Activated CD8-positive, alpha-beta memory T cell treated with anti-CD3 and anti-CD28 coated beads, Interleukin-2, amount 50 U/mL, for 24 hours (primary cell): Measurements from ENCODE around the gene ATF7IP2.
"Not testable (repeated sequence)": the region's sequence is repeated elsewhere in the genome, so short reads cannot be mapped to it uniquely, and the experiment has no call there.

ENCODE experiments used
- DNase-seq: peaks from one replicate; pipeline ENCODE4 v3.0.0-alpha.2; 2020; ENCODE audit errors: extremely low read depth

ATF7IP2 gene, protein sequence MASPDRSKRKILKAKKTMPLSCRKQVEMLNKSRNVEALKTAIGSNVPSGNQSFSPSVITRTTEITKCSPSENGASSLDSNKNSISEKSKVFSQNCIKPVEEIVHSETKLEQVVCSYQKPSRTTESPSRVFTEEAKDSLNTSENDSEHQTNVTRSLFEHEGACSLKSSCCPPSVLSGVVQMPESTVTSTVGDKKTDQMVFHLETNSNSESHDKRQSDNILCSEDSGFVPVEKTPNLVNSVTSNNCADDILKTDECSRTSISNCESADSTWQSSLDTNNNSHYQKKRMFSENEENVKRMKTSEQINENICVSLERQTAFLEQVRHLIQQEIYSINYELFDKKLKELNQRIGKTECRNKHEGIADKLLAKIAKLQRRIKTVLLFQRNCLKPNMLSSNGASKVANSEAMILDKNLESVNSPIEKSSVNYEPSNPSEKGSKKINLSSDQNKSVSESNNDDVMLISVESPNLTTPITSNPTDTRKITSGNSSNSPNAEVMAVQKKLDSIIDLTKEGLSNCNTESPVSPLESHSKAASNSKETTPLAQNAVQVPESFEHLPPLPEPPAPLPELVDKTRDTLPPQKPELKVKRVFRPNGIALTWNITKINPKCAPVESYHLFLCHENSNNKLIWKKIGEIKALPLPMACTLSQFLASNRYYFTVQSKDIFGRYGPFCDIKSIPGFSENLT

DNA sequence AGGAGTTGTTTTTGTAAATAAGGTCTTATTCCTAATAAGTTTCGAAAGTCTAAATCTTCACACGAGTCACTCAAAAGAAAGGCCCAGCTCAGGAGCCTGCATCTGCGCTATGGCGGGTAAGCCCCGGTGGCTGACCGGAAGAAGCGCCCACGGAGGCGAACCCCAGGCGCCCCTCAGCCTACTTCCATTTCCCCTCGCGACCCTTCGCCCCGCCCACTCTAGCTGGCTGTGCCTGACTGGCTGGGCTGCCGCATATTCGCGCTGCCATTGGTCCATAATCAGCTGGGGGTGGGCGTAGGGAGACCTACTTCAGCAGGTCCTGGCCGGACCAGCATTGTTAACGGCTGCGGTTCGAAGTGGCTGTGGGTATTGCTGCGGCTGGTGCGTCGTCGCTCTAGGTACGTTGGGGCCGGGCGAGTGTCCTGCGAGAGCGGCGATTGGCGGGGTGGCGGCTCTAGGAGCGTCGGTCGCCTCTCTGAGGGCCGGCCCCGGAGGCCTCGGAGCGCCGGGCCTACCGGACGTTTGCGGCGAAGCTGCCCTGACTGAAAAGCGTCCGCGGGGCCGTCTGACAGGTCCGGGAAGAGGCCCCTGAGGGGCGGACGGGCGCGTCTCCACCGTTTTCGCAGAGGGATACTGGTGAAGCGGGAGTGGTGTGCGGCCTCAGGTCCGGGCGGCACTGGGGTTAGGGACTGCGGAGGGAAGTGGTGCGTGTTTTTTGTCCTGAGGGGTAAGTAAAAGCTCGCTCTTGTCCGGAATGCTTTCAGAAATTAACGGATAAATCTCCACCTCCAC, at the start of gene ATF7IP2:
ATF7IP2 (plus strand) TSS at position 337 of the 792 bp plus-strand sequence. CDS start 44,560 bp downstream, outside the sequence.
- DNase-seq, result peak; percentile 80

DNA sequence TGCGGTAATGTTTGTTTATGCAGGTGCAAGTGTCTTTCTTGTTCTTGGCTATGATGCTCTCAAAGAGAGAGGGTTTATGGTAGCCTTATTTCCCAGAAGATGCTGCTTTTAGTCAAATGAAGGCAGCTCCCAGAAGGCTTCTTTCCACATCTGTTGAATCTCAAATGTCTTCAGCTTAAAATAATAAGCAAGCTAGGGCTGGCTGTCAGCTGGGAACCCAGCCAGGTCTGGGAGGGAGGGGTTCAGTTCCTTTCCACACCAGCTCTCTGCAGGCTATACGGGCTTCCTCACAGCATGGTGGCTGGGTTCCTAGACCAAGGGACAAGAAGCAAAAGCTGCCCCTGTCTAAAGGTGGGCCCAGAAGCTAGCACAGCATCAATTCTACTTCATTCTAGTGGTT, 47.4 kb upstream of the ATF7IP2 start:
- no peak for DNase-seq

DNA sequence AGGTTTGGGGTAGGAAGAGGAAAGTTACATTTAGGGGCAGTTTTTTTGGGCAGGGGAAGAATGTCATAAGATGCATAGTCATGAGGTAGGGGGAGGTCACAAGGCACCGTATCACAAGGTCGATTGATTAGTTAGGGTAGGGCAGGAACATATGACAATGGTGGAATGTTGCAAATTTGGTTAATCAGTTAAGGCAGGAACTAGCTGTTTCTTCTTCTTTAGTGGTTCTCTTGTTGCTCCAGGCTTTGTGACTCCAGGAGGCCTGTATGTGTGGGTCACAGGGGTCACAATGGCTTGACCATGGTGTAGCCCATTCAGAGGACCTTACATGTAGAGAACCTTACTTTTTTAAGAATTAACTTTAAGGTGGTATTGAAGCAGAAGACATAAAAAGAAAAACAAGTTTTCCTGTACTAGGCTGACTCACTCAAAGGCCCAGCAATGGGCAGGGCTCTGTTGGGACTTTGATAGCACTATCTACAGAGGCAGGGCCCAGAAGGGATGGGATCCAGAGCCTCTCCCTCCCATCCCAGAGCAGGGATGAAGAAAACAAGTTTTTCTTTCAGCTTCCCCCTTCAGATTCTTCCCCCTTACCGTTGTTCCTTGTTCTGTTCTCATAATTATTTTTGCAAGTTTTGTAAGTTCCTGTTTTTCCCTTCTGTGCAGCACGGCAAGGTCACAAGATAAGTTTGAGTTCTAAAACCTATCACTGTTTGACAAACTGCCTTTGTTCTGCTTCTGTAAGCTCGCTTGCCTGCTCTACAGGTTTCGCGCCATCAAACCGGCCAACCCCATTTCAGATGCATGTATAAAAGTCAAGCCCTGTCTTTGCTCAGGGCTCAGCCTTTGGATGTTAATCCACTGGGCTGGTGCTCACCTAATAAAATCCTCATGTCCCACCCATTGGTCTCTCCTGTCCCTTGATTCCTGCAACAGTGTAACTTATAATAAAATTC, 45.8 kb upstream of the ATF7IP2 start:
- DNase-seq, result no peak

DNA sequence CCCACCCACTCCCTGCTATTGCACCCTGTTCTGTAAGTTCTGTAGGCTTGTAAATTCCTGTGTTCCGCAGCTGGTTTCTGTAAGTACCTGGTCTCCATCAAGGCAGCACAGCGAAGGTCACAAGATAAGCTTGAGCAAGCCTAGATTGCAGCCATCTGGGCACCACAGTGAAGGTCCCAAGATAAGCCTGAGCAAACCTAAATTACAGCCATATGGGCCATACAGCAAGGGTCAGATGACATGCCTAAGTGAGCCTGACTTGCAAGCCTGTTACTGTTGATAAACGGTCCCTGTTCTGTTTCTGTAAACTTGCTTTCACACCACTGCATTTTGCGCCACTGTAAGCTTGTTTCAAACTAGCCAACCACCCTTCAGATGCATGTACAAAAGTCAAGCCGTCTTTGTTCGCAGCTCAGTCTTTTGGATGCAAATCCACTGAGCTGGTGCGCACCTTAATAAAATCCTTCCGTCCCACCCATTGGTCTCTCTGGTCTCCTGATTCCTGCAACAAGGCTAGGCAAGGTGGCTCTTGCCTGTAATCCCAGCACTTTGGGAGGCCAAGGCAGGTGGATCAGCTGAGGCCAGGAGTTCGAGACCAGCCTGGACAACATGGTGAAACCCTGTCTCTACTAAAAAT, 42.6 kb upstream of the ATF7IP2 start:
- no peak for DNase-seq

DNA sequence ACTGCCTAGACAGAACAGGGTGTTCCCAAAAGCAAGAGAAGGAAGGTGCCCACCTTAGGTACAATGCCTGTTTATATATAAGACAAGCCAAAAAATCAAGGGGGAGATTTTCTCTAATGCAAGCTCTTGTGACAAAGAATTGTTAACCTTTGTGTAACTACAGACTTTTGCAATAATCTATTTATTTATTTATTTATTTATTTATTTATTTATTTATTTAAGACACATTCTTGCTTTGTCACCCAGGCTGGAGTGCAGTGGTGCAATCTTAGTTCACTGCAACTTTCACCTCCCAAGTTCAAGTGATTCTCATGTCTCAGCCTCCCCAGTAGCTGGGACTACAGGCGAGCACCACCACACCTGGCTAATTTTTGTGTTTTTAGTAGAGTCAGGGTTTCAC, 41.2 kb upstream of the ATF7IP2 start:
- DNase-seq, result not testable (repeated sequence)

DNA sequence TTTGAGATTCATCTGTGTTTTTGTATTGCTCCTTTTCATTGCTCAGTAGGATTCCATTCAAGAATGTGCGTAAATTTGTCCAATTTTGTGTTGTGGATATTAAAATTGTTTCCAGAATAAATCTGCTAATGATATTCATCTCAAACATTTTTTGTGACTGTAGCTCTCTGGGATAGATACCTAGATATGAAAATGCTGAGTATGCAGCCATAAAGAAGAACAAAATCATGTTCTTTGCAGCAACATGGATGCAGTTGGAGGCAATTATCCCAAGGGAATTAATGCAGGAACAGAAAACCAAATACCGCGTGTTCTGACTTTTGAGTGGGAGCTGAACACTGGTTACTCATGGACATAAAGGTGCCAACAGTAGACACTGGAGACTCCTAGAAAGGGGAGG, 40.2 kb upstream of the ATF7IP2 start:
- no peak for DNase-seq

DNA sequence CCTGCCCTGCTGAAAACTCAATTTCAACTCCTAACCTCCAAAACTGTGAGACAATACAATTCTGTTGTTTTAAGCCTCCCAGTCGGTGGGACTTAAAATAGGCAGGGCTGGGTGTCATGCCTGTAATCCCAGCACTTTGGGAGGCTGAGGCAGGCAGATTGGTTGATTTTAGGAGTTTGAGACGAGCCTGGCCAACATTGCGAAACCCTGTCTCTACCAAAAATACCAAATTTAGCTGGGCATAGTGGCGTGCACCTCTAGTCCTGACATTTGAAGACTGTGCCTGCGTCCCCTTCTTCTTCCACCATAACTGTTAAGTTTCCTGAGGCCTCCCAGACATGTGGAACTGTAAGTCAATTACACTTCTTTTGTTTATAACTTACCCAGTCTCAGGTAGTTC, 36.0 kb upstream of the ATF7IP2 start:
- no peak for DNase-seq

DNA sequence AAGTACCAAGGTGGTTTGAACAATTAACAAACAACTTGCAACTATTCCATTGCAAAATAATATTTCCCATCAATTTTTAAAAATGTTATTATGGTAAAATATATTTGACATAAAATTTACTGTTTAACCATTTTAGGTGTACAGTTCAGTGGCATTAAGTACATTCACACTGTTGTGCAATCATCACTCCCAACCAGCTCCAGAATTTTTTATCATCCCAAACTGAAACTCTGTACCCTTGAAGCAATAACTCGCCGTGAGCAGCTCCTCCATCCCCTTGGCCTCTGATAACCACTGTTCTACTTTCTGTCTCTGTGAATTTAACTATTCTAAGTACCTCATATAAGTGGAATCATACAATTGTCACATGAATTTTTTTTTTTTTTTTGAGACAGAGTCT, 33.6 kb upstream of the ATF7IP2 start:
- DNase-seq, result no peak

DNA sequence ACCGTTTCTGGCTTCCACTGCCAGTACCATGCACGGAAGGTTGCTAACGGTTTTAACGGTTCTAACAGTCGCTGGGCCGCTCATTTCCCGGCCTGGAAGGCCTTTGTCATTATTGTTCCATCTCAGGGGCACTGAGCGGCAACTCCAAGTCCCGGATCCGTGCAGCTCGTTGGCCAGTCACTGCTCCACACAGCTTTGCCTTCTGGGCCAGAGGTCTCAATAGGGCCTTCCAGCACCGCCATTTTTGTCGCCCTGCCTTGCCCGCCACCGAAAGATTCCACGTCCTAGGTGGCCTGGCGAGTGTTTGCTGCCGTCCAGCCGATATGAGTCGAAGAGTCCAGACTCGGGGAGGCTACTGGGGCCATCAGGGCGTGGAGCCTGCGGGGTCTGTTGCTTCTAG, 30.3 kb upstream of the ATF7IP2 start:
- no peak for DNase-seq

DNA sequence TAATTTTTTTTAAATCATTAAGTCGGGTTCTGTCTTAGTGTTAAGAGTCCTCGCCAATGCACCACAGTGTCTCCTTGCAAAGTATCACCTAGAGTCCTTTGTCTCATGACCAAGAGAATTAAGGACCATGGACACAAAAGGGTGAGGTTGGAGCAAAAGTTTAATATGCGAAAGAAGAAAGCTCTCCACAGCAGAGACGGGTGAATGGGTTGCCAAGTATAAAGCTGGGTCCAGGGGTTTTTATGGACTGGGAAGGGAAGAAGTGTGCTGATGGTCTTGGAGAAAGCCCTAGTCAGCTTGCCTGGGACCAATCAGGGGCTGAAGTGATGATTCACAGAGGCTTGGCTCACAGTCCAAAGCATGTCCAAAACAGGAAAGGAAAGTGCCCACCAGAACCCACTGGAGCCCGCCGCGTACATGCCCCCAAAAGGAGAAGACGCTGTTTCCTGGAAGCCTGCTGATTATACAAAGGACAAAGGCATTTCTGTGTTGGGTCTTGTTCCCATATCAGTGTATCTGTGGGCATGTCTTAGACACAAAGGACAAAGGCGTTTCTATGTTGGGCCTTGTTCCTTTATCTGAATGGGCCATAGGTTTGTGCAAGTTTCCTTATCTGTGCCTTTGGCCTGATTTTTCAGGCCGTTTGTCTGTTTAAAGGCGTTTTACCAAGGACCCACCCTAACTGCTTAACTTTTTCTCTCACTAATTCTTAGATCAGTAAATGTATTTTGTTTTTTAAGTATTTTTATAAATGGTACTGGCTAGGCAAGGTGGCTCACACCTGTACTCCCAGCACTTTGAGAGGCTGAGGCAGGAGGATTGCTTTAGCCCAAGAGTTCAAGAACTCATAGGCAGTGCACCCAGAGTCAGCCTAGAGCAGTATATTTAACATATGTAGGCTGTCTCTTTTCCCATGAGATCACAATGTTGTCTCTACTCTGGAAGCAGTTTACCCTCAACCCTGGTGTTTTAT, 28.7 kb upstream of the ATF7IP2 start:
- DNase-seq, result no peak

DNA sequence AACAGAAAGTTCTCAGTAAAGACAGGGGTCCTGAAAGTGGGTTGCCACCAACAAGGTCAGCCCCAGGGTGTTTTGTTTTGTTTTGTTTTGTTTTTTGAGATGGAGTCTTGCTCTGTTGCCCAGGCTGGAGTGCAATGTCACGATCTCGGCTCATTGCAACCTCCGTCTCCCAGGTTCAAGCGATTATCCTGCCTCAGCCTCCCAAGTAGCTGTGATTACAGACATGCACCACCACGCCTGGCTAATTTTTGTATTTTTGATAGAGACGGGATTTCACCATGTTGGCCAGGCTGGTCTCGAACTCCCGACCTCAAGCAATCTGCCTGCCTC, 24.1 kb upstream of the ATF7IP2 start:
- DNase-seq, result not testable (repeated sequence)

DNA sequence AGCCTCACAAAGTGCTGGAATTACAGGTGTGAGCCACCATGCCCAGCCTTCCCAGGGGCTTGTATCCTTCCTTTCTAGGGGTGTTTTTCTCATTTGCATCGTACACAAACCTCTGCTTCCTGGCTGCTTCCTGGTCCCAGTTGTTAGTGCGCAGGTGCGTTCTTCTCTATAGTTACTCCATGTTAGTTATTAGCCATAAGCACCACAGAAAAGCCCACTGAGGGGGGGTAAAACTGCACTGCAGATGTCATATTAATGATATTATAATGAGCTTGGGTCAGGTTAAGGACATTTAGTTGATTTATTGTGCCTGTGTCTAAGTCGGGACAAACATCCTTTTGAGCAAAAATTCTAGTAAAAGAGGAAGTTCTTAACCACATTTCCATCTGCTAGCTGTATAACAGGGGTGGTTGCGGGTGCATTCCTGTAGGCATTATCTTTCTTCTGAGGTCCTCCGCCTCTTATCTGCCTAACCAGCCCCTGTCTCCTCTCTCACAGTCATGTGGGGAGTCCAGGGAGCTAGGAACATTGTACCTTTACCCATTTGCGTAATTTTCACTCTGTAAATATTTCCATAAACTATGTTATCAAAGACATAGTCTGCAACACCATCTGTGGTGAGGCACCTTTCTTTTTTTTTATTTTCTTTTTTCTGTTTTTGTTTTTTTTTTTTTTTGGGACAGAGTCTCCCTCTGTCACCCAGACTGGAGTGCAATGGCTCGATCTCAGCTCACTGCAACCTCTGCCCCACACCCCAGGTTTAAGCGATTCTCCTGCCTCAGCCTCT, 23.6 kb upstream of the ATF7IP2 start:
- no peak for DNase-seq

DNA sequence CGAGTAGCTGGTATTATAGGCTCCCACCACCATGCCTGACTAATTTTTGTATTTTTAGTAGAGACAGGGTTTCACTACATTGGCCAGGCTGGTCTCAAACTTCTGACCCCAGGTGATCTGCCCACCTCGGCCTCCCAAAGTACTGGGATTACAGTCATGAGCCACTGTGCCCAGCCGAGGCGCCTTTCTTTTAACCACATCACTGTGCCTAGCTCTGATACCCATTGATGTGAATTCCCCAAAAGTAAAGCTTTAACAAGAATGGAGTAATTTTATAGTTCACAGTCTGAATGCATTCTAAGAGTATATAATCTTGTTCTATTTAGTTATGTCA, 23.0 kb upstream of the ATF7IP2 start:
- DNase-seq, result not testable (repeated sequence)

DNA sequence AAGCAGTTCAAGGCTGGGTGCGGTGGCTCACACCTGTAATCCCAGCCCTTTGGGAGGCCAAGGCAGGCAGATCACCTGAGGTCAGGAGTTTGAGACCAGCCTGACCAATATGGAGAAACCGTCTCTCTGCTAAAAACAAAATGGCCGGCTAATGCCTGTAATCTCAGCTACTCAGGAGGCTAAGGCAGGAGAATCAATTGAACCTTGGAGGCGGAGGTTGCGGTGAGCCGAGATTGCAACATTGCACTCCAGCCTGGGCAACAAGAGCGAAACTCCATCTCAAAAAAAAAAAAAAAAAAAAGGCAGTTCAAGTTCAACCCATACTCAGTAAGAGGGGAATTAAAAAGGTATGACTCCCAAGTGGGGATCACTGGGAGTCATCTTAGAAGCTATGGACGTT, 19.2 kb upstream of the ATF7IP2 start:
- DNase-seq, result not testable (repeated sequence)

DNA sequence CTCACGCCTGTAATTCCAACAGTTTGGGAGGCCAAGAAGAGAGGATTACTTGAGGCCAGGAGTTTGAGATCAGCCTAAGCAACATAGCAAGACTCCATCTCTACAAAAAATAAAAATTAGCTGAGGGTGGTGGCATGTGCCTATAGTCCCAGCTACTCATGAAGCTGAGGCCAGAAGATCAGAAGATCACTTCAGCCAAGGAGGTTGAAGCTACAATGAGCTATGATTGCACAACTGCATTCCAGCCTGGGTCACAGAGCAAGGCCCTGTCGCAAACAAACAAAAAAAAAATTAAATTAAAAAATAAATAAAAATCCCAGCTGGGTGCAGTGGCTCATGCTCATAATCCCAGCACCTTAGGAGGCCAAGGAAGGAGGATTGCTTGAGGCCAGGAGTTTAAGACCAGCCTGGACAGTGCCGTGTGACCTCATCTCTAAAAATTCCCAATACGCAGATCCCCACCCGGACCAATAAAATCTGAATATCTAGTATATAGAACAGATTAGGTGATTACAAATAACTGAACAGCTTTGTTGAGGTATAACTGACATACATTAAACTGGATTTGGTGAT, 18.2 kb upstream of the ATF7IP2 start:
- no peak for DNase-seq

DNA sequence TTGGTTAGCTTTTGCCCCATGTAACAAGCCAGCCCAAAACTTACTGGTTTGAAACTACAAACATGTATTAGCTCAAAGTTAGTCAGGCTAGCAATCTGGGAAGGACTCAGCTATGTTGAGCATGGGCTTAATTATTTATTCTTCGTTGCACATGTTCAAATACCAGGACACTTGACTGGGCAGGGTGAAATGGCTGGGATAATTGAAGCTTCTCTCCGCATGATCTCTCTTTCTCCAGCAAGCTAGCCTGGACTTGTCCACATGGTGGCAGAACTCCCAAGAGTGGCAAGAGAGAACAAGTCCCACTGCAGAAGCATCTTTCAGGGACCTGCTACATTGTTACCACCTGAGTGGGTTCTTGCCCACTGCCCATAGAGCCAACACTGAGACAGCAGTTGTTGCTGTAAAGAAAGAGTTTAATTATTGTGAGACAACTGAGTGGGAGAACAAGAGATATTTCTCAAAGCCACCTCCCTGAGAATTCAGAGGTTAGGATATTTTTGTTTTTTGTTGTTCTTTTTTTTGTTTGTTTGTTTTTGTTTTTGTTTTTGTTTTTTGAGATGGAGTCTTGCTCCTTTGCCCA, 16.8 kb upstream of the ATF7IP2 start:
- DNase-seq, result no peak

DNA sequence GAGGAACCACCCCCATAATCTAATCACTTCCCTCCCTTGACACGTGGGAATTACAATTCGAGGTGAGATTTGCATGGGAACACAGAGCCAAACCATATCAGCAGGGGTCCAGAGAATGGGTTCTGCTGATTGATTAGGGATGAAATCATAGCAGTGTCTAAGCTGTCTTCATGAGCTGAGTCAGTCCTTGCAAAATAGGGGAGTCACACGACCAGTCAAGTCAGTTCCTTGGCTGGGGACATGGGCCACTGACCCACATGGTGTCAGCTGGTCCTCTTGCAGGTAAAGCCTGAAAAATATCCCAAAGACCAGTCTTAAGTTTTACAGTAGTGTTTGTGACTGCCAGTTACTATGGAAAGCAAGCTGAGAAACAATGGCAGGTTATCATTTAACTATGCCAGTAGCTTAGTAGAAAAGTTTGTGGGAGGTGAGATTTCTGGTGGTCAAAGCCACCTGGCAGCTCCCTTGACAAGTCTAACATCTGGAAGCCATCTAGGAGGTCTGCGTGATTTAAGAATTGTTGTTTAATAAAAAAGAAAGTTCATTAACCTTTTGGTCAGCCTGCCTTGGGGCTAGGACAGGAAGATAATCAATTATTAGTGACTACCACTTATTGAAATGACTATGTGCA, 15.7 kb upstream of the ATF7IP2 start:
- no peak for DNase-seq

DNA sequence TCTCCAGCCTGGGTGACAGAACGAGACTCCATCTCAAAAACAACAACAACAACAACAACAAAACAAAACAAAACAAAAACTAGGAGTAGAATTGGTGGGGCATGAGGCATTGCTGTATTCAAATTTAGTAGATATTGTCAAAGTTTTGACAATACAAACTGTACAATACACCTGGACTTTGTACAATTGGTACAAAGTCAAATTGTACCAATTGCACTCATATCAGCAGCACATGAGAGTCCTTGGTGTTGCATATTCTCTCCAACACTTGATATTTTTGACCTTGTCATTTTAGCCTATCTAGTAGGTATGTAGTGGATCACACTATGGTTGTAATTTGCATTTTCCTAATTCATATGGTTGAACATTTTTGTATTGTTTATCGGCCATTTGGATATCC, 14.3 kb upstream of the ATF7IP2 start:
- DNase-seq, result no peak
